HG03135 (cell line): ENCODE measurements around the gene MAST4.

ENCODE experiments used
- ATAC-seq: cut with Tn5 transposase; IDR thresholded peaks from one replicate; pipeline ENCODE4 v1.9.1; 2021; ENCODE audit warnings: mild to moderate bottlenecking, moderate library complexity; ENCODE audit not compliant: unreplicated experiment

The MAST4 gene

DNA sequence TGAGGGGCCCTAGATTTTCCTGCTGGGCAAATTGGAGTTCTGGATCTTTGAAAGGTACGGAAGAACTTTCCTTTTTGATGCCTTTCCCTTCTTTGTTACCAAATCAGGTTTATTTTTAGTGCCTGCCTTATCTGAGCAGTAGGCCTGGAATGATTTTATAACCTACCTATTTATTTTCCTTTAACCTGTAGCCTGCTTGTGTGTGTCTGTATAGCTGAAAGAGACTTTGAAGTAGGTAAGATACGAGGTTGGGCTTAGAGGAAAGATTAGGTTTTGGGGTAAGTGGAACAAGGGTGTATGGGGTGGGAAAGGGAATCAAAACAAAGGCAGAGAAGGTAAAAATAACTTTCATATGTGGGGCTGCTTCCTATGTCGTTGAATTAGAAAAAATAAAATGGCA lies 389.2 kb downstream of the MAST4 start:
- no peak for ATAC-seq

DNA sequence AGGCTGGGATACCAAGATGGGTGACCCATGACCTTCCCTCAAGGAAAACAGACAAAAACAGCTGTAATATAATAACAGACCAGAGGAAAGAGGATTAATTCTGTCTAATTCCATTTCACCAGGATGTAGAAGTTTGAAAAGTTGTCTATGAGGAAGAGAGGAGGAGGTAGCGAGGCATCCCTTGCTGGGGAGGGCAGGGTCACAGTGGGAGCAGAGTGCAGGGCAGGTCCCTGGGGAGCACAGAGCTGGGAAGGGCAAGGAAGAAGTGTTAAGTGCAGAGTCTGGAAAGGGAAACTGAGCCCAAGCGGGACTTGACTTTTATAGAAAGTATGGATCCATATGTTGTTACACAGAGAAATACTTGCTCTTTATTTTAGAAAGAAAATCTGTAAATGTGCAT lies 389.8 kb downstream of the MAST4 start:
- no peak for ATAC-seq

DNA sequence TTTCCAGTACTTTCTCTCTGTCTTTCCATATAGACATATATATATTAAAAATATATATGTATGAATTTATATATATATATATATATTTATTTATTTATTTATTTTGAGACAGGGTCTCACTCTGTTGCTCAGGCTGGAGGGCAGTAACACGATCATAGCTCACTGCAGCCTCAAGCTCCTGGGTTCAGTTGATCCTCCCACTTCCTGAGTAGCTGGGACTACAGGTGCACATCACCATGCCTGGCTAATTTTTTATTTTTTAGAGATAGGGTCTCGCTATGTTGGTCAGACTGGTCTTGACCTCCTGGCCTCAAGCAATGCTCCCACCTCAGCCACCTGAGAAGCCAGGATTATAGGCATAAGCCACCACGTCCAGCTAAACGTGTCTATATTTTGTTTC lies 390.3 kb downstream of the MAST4 start:
- ATAC-seq, result no peak

- no peak for ATAC-seq
These were observed 390.9 kb downstream of the MAST4 start for GRCh38 chr5:66987126-66987525.

GRCh38 chr5:66987540-66987939 lies 391.3 kb downstream of the MAST4 start:
- no peak for ATAC-seq

DNA sequence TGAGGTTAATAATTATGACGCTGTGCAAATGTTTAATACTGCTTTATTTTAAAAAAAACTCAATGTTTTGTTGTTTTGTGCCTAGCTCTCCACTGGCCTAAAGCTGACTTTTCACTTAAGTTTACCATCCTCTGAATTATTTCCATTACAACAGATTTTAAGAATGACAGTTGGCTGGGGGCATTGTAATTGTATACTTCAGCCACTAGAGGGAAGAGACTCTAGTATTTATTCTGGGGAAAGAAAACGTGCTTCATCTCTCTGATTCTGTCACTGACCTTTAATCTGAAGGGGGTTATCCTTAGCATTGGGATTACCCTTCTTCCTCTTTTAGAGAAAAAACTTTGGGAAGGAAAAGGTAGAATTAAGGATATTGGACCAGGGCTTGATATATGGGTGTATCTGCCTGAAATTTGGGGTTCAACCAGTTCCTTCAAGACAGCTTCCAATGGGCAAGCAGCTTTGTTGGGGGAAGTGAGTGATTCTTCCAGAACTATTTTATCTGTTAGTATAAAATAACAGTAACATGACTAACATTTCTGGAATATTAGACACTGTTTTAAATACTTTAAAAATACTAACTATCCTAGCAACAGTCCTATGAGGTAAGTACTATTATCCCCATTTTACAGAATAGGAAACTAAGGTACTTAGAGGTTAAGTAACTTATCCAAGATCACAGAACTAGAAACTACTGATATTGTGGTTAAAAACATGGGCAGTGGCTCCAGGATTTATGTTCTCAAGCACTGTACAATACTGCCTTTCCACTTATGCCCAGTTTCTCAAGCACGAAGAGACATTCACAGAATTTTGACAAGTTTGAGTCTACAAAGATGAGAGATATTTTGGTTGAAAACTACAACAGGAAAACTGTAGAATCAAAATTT lies 392.0 kb downstream of the MAST4 start:
- no peak for ATAC-seq

- ATAC-seq, result no peak
These were observed 393.1 kb downstream of the MAST4 start for GRCh38 chr5:66989286-66989685.

DNA sequence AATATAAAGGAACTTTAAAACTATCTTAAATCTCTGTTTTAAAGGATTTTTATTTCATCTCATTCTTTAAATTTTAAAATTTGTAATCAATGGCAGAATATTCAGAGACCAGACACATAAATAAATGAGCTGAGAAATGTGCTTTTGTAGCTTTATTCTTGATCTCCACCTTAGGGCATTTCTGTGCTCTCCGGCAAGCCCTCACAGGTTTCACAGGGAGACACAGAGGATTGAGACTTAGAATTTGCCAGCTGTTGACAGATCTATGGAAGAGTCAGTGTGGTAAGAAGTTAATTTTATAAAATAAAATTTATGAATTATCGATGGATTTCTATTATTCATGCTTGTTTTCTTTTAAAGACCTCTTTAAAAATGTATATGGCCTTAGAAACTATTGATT lies 393.6 kb downstream of the MAST4 start:
- no peak for ATAC-seq

DNA sequence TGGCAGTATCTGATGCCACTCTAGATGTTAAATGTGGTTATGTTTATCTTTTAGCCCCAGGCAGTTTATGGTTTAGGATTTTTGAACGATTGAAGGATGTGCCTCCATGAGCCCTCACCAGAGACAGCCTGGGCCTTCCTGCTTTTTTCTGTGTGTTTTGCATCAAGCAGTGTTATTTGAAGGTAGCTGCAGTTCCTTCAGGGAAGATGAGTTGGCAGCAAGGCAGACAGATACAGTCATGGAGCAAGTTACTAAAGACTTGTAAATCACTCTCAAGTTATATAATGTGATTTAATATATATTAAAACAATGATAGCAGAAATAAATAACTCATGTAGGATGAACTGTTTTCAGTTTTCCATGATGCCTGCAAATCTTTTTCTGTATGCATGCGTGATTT lies 395.6 kb downstream of the MAST4 start:
- ATAC-seq, result no peak

DNA sequence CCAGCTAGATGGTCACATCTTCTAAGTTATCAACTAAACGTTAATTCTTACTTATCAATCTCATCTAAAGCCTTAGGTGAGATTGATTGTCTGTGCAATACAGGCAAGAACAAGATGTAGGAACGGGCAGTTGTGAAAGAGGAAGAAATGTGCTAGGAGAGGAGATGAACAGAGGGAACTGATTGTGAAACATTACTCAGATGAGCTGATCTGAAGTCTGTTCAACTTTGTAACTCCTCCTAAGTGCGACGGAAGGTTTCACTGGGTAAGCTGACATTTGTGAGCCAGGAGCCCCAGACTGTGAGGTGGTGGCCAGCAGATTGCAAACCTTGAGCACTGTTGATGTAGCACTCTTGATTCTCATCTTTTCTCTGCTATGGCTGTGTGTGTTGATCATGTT lies 396.4 kb downstream of the MAST4 start:
- no peak for ATAC-seq

DNA sequence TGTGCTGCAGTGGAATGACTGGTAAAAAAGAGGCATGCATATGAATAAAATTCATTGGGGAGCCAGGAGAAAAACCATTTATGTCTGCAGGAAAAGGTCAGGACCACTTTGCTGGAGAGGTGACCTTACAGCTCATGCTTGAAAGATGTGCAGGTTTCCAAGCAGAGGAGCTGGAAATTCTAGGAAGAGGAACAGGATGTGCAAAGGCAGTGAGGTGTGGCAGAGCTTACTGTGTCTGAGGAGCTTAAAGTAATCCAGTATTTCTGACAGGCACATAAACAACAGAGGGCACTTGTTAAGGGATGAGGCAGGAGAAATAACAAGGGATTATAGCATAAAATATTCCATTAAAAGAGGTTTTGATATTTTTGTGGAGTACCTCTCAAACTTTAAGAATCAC lies 397.3 kb downstream of the MAST4 start:
- ATAC-seq, result no peak

GRCh38 chr5:66993882-66994281 lies 397.7 kb downstream of the MAST4 start:
- no peak for ATAC-seq

DNA sequence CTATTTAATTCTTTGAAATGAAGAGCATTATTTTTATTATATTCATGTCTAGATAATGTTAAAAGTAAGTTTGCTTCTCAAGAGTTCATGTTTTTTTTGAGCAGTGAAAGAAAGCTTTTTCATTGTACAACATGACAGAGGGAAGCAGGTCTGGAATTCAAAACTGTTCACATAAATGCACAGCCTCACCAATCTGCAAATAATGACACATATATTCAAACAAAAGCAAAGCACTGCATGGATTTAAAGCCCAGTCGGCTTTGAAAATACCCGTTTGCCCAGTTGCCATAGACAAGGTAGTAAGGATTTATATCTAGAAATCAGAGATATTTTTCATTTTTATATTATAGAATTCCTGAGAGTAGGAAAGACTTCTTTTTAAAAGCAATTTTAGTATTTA lies 398.6 kb downstream of the MAST4 start:
- no peak for ATAC-seq

- no peak for ATAC-seq
These were observed 404.7 kb downstream of the MAST4 start for GRCh38 chr5:67000794-67001475.

DNA sequence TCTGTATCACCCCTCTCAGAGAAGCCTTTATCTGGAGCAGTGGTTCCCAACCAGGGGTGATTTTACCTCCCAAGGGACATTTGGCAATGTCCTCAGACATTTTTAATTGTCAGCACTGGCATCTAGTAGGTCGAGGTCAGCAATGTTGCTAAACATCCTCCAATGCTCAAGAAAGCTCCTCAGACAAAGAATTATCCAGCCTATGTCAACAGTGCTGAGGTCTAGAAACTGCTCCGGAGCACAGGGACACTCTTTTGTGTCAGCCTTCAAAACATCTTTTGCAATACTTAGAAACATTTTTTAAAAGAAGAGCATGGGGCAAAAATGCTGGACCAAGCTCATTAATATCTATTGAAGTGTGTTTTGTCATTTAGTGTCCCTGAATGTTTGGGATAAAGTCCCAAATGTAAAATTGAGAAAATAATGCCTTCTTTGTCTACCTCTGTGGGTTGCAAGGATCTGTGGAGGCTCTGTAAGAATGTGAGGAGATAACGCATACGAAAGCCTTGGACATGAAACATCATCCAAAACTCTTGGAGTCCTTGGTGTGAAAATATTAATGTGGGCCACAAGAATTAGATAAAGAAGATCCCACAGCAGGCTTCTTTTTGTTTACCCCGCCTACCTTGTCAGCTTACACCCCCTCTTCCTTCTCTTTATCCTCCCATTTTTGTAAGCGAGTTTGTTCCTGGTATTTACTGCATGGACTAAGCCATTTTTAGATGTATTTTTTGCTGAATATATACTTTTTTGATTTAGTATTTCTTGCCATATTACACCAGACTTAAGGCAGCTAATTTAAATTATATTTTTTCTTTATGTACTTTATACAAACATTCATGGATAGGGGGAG lies 406.9 kb downstream of the MAST4 start:
- no peak for ATAC-seq

DNA sequence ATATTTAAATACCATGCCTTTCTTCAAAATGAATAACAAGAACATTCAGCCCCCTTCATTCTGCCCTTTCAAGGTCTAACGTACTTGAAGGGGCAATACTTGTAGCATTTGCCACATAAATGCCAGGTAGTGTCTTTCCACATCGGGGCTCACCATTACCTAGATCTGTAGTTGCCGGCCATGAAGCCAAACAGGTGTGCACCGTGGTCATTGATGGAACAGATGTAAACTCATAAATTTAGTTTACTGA lies 407.4 kb downstream of the MAST4 start:
- no peak for ATAC-seq

DNA sequence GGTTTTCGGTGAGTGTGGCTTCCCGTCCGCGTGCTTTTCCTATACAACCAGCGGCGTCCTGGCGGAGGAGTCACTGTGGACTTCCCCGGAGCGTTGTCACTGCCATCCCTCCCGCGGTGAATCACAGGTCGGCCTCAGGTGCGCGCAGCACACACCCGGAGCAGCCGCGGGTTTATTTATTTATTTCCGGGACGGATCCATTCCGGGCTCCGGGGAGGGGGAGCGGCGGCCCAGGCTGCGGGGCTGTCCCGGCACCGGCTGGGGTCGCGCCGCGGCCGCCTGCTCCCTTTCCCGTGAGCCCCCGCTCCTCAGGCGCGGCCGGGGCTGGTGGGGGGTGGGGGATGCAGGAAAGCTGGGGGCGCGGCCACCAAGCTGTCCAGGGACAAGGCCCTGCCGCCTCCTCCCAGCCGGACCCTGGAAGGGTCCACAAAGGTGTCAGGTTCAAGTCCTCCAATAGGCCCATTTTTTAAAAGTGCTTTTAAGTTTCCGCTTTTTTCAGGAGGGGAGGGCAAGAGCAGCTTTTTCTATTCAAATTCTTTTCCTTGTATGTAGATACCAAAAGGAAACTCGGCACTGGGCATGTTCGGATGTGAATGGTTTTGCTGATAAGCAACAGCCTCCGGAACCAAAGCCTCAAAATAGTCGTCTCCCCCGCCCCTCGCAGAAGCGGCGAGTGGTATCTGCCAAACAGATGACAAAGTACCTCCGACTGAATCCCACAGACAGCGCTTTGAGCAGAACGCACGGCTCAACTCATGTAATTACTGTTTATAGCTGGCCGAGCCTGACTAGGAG lies 407.9 kb downstream of the MAST4 start:
- peak; percentile 66 for ATAC-seq

GRCh38 chr5:67004730-67005350 lies 408.6 kb downstream of the MAST4 start:
- no peak for ATAC-seq

DNA sequence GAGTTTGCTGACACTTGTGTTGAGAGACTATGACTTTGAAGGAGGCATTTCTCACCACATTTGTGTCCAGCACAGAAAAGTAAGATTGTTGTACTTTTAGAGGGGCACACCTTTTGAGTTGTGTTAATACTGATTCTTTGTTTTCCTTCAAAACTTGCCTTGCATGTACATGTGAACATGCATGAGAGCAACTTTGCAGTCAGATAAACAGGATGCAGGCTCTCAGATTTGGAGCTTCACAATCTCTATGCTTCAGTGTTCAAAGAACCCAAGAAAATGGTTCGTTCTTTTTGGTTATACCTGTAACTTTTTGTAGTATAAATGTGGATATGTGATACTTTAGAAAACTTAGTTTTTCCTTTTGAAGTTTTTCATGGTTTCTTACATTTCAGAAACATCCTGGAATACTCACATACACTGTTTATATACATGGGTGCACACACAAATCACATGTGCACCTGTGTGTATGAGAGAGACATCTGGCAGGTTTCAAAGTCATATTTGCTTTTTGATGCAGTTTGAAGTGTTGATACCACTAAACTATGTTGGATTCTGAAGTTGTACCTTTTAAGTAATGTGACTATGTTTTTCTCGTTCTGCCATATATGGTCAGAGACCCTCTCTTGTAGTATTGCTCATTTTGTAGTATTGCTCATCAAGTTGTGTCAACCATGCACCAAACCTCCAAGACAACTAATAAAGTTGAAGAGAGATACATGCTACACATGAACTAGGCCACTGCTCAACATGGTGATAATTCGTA lies 409.7 kb downstream of the MAST4 start:
- no peak for ATAC-seq

DNA sequence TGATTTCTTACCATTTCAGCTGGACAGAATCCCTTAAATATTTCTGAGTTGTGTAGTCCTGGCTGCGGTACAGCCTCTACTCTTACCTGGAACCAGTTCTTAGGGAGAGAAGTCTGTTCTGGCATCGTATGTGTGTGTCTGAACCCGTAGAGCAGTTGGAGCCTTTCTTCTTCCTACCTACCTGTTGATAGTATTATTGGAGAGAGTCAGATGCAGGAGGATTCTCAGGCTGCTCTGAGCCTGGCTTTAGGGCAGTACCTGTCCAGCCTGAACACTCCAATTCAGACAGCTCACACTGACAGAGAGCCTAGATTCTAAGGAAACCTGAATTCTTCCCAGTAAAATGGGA lies 410.3 kb downstream of the MAST4 start:
- ATAC-seq, result no peak
